ENCODE data around the gene PDE1A.
A peak's percentile ranks its signal among the peaks of the same experiment; 100 is the strongest.

PDE1A gene

DNA sequence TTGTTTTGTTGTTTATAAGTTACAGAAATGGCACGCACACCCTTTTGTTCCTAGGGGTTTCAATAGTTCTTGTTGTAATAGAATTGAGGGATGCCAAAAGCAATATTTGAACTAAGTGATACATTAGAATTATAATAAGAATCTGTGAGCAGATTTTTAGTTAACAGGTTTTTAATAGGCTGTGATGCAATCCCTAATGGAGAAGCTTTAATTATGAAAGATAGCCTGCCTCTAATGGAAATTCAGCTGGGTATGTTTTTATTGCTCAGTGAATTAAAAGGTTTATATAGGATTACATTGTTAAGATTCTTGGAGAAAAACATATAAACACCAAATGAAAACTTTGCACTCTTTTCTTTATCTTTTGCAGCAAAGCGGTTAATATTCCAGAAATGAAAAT, 310.1 kb downstream of the PDE1A start:
- DNase-seq = no peak

DNA sequence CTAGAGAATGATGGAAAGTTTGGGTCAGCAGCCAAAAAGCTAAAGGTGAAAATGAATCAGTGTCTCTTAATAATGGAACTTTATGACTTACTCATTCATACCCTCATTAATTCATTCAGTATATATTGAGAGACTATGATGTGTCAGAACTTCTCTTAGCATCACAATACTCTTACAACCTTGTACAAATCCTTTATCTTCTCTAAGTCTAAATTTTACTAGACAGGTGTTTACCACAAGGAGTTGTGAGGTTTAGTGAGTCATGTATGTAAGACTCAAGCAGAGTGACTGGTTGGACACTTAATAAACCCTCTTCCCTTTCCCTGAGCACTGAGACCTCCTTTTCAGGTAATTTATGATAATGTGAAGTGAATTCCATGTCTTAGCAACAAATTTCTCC, 311.6 kb downstream of the PDE1A start:
- no peak for DNase-seq

DNA sequence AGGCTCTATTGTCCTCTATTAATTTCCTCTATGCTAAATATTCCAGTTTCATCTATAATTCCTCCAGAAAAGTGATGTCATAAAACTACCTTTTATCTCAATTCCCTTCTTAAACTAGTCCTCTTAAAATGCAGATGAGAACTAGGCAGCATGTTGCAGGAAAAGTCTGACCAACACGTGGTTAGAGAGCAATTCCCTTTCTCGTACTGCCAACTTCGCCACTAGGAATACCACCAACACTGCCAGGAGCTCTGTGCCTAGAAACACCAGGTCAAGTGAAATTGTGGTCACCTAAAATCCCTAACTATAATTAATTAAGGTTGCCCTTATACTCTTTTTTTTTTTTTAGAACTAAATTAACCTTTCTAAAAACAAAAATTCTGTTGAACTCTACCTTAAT, 313.5 kb downstream of the PDE1A start:
- DNase-seq = no peak

DNA sequence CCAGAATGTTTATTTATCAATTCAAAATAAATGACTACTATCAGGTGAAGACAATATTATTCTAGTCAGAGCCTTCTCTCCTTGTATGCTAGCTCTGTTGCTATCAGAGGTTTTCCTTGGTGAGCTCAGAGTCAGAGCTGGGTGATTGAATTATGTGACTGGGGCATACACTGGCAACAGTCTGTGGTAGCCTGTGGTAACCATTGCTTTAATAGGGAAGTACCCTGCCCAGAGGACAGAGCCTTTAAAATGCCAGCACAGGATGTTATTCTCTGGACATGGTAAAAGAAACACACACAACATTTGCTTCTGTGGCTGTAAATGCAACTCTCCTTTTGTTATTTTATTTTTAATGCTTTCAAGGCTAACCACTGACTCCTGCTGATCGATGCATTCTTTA, 316.5 kb downstream of the PDE1A start:
- peak in 3 of 4 experiments; percentile 5 to 14 (median 11) for DNase-seq

DNA sequence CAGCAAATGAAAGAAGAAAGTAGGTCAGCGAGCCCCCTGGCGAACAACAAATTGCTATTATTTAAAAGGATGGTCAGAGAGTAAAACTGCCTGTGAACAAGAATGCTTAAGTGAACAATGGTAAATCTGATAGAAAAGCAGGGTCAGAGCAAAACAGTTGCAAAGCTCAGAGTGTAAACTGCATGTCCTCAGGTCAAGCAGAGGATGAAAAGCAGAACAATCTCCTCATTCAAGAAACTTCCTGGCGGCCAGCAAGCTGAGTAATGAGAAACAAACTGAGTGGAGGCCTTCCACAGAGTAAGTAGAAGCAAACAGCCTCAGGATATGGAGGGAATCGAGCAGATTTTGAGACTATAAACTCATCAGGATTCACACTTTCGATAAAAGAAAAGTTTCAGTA, 323.3 kb downstream of the PDE1A start:
- DNase-seq = no peak

DNA sequence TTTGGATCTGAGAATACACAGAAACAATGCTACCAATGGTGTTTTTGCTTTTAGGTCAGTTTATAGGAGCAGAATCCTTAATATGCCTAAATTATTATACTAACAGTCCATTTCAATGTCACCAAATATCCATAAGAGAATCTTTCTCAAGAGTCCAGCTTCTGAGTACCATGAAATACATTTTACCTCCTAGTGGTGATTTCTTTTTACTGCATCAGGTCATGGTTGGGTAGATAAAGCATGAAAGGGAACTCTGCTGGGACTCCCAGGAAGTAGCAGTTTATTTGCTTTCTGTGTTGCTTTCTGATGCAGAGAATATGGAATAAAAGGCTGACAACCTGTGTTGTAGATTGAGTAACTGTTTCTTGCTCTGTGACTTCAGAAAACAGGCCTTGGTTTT, 325.6 kb downstream of the PDE1A start:
- peak in 2 of 4 experiments; percentile 20 to 29 for DNase-seq

DNA sequence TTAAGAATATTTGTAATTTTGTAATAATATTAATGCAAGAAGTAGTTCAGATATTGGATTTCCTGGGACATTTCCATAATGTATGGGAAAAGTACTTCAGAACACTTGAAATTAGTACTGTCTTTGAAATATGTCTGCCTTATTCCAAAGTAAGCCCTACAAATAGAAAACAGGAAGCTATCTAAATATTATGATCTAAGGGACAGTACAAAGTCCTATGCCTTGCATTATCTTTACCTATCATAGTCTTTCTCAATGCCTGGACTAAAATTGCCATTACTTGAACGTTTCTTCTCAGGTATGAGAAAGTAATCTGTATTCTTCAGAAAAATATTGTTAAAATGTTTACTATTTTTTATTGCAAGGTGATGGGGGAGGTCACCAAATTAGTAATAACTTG, 328.2 kb downstream of the PDE1A start:
- no peak for DNase-seq

DNA sequence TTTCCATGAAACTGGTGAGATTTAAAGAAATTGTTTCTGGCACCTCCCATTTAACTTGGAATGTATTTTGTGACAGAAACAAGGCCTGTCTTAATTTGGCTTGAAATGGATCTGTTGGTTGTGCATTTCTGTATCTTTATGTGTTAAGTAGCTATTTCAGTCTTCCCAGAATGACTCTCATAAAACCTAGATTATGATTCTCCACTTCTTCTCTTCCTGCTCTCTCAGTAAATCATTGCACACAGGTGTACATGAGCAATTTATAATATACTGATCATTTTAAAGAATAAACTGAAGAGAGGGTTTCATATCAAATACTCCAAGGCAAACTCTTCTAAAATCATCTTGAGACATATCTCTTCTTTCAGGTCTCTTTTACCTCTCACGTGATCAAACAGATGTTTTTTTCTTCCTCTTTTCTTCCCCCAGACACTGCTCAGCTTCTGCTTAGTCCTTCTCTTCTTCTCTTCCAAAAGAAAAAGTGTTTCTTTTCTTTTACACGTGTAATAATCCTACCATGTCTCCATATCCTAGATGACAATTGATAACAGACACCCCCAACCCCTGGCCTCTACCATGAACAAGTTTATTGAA, 329.2 kb downstream of the PDE1A start:
- DNase-seq = peak in 2 of 4 experiments; percentile 10 to 17

DNA sequence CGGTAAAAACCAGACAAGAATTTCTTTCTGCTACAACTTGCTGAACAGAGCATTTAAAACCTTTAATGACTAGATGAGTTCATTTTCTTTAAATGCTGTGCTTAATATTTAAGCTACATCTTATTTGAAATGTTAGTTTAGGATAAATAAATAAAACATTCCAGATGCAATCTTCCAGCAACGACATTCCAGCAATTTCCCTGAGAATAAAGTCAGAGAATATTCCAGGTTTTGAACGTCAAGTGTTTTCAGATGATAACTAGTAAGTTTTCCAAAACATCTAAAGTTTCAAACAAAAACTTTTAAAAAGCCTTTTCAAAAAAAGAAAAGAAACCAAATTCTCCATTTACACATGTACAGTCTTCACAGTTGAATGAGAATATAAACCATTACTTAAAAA, 336.4 kb downstream of the PDE1A start:
- DNase-seq = no peak
